K562 (cell line): ENCODE data around the gene KRT83. TPM values are rescaled to one million over a fixed set of nuclear protein-coding genes. Genes with fewer than 3 reads are reported as not detected.

Source experiments
- ATAC-seq: fragments of 200-7000 bp; cut with Tn5 transposase; 3 replicates; pipeline ENCODE4 v1.9.1; 2020; ENCODE audit warnings: moderate library complexity
- BruUV-seq: library from RNA; stranded (reverse); fragments of 400-500 nt; replicated peaks from 2 replicates; lab custom pipeline; 2021; lab: Mats Ljungman, UMichigan
- CTCF ChIA-PET: fragments of 300-600 bp; formaldehyde crosslinking; extraction: SDS; loops from one replicate; lab custom pipeline; 2021; ENCODE audit warnings: low intra/inter-chr PET ratio; lab: Yijun Ruan, JAX
- POLR2A ChIA-PET: fragments of 300-600, 350-650 bp; sonication (Branson Sonifier 250); formaldehyde crosslinking; extraction: SDS; loops from one replicate; lab custom pipeline; 2021; ENCODE audit warnings: antibody characterized with exemption, inconsistent platforms; lab: Yijun Ruan, JAX
- DNase-seq, 4 experiments: peaks; one replicate each; pipeline versions ENCODE4 v3.0.0 to v3.0.0-alpha.2; 2011 to 2018; ENCODE audit warnings: low spot score in 3 of 4, mixed read lengths in 3 of 4; ENCODE audit errors: extremely low read depth in 1 of 4
- FAIRE-seq: peaks from 2 replicates; lab custom pipeline; 2011; peaks lifted over from hg19 to GRCh38; lab: Jason Lieb, UNC
- H2AFZ ChIP-seq: 2 replicates; pipeline ENCODE4 v1.6.0; 2011; ENCODE audit warnings: low read depth, low read length, control low read depth, inconsistent platforms
- H3K27ac ChIP-seq: fragments of 200-600 bp; 3 replicates; pipeline ENCODE4 v1.8.0; 2011; ENCODE audit warnings: low read depth, mild to moderate bottlenecking, control low read depth, inconsistent platforms, low read length, moderate library complexity, mixed read lengths; ENCODE audit errors: extremely low read depth
- H3K27me3 ChIP-seq, 2 experiments: fragments of 300-600 bp in 1 of 2; 2 replicates in 1 of 2; 3 replicates in 1 of 2; pipeline versions ENCODE4 v1.6.0 to v1.8.0; 2011; ENCODE audit warnings: inconsistent platforms in 2 of 2, low read length in 2 of 2, mild to moderate bottlenecking in 1 of 2, mixed read lengths in 1 of 2, moderate library complexity in 1 of 2; ENCODE audit not compliant: control insufficient read depth in 2 of 2, insufficient read depth in 2 of 2
- H3K36me3 ChIP-seq: fragments of 300-600 bp; 3 replicates; pipeline ENCODE4 v1.8.0; 2011; ENCODE audit warnings: mild to moderate bottlenecking, low read length, inconsistent platforms; ENCODE audit not compliant: control insufficient read depth, insufficient read depth
- H3K4me1 ChIP-seq, 2 experiments: fragments of 200-600 bp in 1 of 2; replicated peaks in 1 of 2; 2 replicates in 1 of 2; 3 replicates in 1 of 2; pipeline versions ENCODE4 v1.5.1 to v1.8.0; 2011; ENCODE audit warnings: inconsistent platforms in 2 of 2, low read length in 2 of 2, mild to moderate bottlenecking in 1 of 2, mixed read lengths in 1 of 2, moderate library complexity in 1 of 2; ENCODE audit not compliant: control insufficient read depth in 2 of 2, insufficient read depth in 2 of 2
- H3K4me2 ChIP-seq: 2 replicates; pipeline ENCODE4 v1.6.1; 2011; ENCODE audit warnings: low read length, control low read depth, inconsistent platforms, mixed read lengths; ENCODE audit not compliant: insufficient read depth
- H3K4me3 ChIP-seq: fragments of 200-600 bp; sonication (generic), shearing (Covaris generic); 2 replicates; pipeline ENCODE4 v1.5.1; 2016; ENCODE audit warnings: control low read depth, inconsistent platforms
- H3K79me2 ChIP-seq: fragments of 200-600 bp; 3 replicates; pipeline ENCODE4 v1.8.0; 2011; ENCODE audit warnings: low read length, inconsistent platforms; ENCODE audit not compliant: control insufficient read depth, insufficient read depth
- H3K9ac ChIP-seq, 2 experiments: 2 replicates each; pipeline versions ENCODE4 v1.6.0 to v1.6.1; 2011; ENCODE audit warnings: low read depth in 2 of 2, low read length in 2 of 2, control low read depth in 1 of 2, inconsistent platforms in 1 of 2, mild to moderate bottlenecking in 1 of 2, mixed read lengths in 1 of 2; ENCODE audit not compliant: insufficient read depth in 1 of 2
- H3K9me1 ChIP-seq: one replicate; pipeline ENCODE4 v1.6.0; 2011; ENCODE audit warnings: inconsistent platforms, mild to moderate bottlenecking, low read length, moderate library complexity; ENCODE audit not compliant: control insufficient read depth, insufficient read depth
- H3K9me3 ChIP-seq: replicated peaks from 2 replicates; pipeline ENCODE4 v1.5.1; 2011; ENCODE audit warnings: low read depth, low read length, inconsistent platforms; ENCODE audit not compliant: control insufficient read depth, insufficient read depth
- H4K20me1 ChIP-seq: replicated peaks from 2 replicates; pipeline ENCODE4 v1.6.1; 2011; ENCODE audit warnings: low read length, inconsistent platforms, mixed read lengths; ENCODE audit not compliant: control insufficient read depth, insufficient read depth
- BRCA1 ChIP-seq, 2 experiments: fragments of 450-650 bp in 1 of 2; sonication (generic) in 1 of 2; formaldehyde crosslinking in 1 of 2; IDR thresholded peaks; 2 replicates each; pipeline versions ENCODE4 v1.5.0 to v1.6.1; 2017 to 2020; ENCODE audit warnings: mild to moderate bottlenecking in 1 of 2, missing genetic modification reagents in 1 of 2
- E2F4 ChIP-seq: sonication (generic); formaldehyde crosslinking; IDR thresholded peaks from 2 replicates; pipeline ENCODE4 v1.8.0; 2022; ENCODE audit warnings: mild to moderate bottlenecking, low read depth, missing genetic modification reagents
- RBM39 ChIP-seq: fragments of 200-400 bp; formaldehyde crosslinking; optimal IDR thresholded peaks from 2 replicates; pipeline ENCODE3; 2018; ENCODE audit warnings: low read depth, low read length
- RNF2 ChIP-seq: sonication (generic); IDR thresholded peaks from 2 replicates; pipeline ENCODE4 v1.6.1; 2016
- SMARCA4 ChIP-seq: fragments of 450-650 bp; IDR thresholded peaks from 2 replicates; pipeline ENCODE4 v1.6.1; 2016
- ZNF518B ChIP-seq: fragments of 250-450 bp; sonication (Bioruptor Pico); IDR thresholded peaks from 2 replicates; pipeline ENCODE4 v1.5.0; 2021; ENCODE audit warnings: mild to moderate bottlenecking, moderate library complexity
- WGBS: fragments of 100-300 bp; shearing (Covaris generic); methylation state at CpG from one replicate; pipeline ENCODE4 v1.1.6; 2016; ENCODE audit warnings: low coverage, mixed read lengths; ENCODE audit not compliant: insufficient coverage; ENCODE audit errors: missing lambda C conversion rate; 5-methylcytosine and 5-hydroxymethylcytosine counted together
- in situ Hi-C: fragments of 300-500 bp; cut with MboI; formaldehyde crosslinking; loops from 4 replicates; pipeline ENCODE4 v1.15.0; 2018; ENCODE audit warnings: inconsistent platforms, mixed read lengths
- intact Hi-C: fragments of 100-400 bp; cut with micrococcal nuclease; formaldehyde crosslinking; loops from 2 replicates; pipeline ENCODE4 v1.14.2; 2022
- polyA plus RNA-seq, 8 experiments: library from polyadenylated mRNA; depleted of rRNA in 4 of 8; stranded (reverse) in 5 of 8; unstranded in 3 of 8; fragments of >200 nt; fragmentation: Nextera tagmentation in 2 of 8; fragmentation: Illumina TruSeq in 1 of 8; extraction: Ambion mirVana in 2 of 8; extraction: Trizol in 1 of 8; gene quantifications; 2 replicates each; pipeline versions ENCODE4 v1.2.1 to v1.2.3, GENCODE V29; 2011 to 2014; ENCODE audit warnings: inconsistent platforms in 1 of 8, missing spikeins in 1 of 8
- total RNA-seq, 7 experiments: library from RNA; depleted of rRNA in 6 of 7; stranded (reverse); fragments of >200 nt in 6 of 7; fragmentation: Illumina TruSeq in 2 of 7; extraction: Trizol in 2 of 7; gene quantifications; 2 replicates each; pipeline versions ENCODE4 v1.2.1 to v1.2.3, GENCODE V29; 2011 to 2021; ENCODE audit warnings: low replicate concordance in 1 of 7

Gene KRT83
- total and polyA plus RNA-seq, 9 of the 15 experiments (the other 6 are each of a cell fraction or from before 2014, with no cell fraction given): not detected

GRCh38 chr12:52293926-52294325 lies 27.3 kb downstream of the KRT83 start:
- H3K9me1 ChIP-seq: no peaks in the 10 kb centered on the region
- ChIA-PET POLR2A (interaction anchor here (0.7 kb wide), 1 partner anchor 550 kb away, joined by 3 read pairs; no protein-coding TSS in a partner anchor), CTCF (no interaction called here)
- H3K4me2 ChIP-seq: no peak overlapping the region
- H2AFZ ChIP-seq: no peak overlapping the region
- H3K27me3 ChIP-seq: peaks cover 0 to 14% of the 10 kb centered on the region in 2 experiments; a peak in 3 of 5 replicates
- BruUV-seq: no TSS peak
- ATAC-seq (no peak), DNase-seq (no peak), FAIRE-seq (no peak)
- H4K20me1 ChIP-seq: no peaks in the 10 kb centered on the region; the same call in 1 of the 2 replicates
- no peak for TF ChIP-seq ZNF518B
- TF ChIP-seq RBM39: no peak
- no peak for TF ChIP-seq BRCA1 (IDR thresholded peaks at IDR 0.05)
- TF ChIP-seq BRCA1 (CRISPR knock-in tag; IDR thresholded peaks at IDR 0.05): no peak
- TF ChIP-seq RNF2: no peak
- TF ChIP-seq SMARCA4: no peak
- no peak for TF ChIP-seq E2F4 (CRISPR knock-in tag)
- no peaks in the 10 kb centered on the region for H3K36me3 ChIP-seq
- no peak overlapping the region for H3K4me3 ChIP-seq
- in situ Hi-C loops: no loop called here
- no peak overlapping the region for H3K9ac ChIP-seq
- intact Hi-C loops: no loop called here
- no peak overlapping the region for H3K27ac ChIP-seq
- no peaks in the 10 kb centered on the region for H3K4me1 ChIP-seq
- 0% methylated on average over 1 of the region's 1 CpG for WGBS
- H3K79me2 ChIP-seq: no peaks in the 10 kb centered on the region
- no peaks in the 10 kb centered on the region for H3K9me3 ChIP-seq
